HUES48 (cell line): Measurements from ENCODE around the gene ARHGEF26.

ENCODE experiments used
- H3K27ac ChIP-seq: one replicate; pipeline ENCODE4 v1.7.0; 2013; ENCODE audit warnings: low read depth, low read length, inconsistent platforms
- H3K27me3 ChIP-seq: 2 replicates; pipeline ENCODE4 v1.6.1; 2013; ENCODE audit warnings: mild to moderate bottlenecking, low read length; ENCODE audit not compliant: control insufficient read depth, insufficient read depth
- H3K36me3 ChIP-seq: 2 replicates; pipeline ENCODE4 v1.6.1; 2013; ENCODE audit warnings: low read length; ENCODE audit not compliant: control insufficient read depth, insufficient read depth
- H3K4me1 ChIP-seq: 2 replicates; pipeline ENCODE4 v1.6.1; 2013; ENCODE audit warnings: mild to moderate bottlenecking, low read length; ENCODE audit not compliant: control insufficient read depth, insufficient read depth
- H3K4me3 ChIP-seq: 2 replicates; pipeline ENCODE4 v1.5.1; 2013; ENCODE audit warnings: mild to moderate bottlenecking, low read depth, low read length
- H3K9ac ChIP-seq: 2 replicates; pipeline ENCODE4 v1.6.1; 2013; ENCODE audit warnings: mild to moderate bottlenecking, low read depth, low read length, moderate library complexity
- H3K9me3 ChIP-seq: 2 replicates; pipeline ENCODE4 v1.6.1; 2013; ENCODE audit warnings: low read length; ENCODE audit not compliant: control insufficient read depth, insufficient read depth

The ARHGEF26 gene

DNA sequence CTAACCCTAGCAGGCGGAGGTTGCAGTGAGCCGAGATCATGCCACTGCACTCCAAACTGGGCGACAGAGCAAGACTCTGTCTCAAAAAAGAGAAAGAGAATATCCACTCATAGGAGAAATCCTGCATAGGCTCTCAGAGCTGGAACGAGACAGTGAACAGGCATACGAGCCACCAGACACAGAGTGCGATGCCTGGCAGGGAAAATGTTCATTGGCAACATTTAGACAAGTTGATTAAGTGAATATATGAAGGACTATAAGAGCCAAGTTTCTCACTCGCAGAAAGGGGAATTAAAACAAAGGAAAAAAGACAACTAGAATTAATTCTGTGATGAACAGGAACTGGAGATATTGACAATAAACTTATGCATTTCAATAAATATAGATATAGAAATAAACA lies 27.1 kb upstream of the ARHGEF26 start:
- H3K4me1 ChIP-seq = peaks cover 5% of the 10 kb centered on the region
- no peaks in the 10 kb centered on the region for H3K27me3 ChIP-seq
- no peak overlapping the region for H3K9ac ChIP-seq
- no peaks in the 10 kb centered on the region for H3K9me3 ChIP-seq
- no peak overlapping the region for H3K4me3 ChIP-seq
- no peak overlapping the region for H3K27ac ChIP-seq
- H3K36me3 ChIP-seq = no peaks in the 10 kb centered on the region

DNA sequence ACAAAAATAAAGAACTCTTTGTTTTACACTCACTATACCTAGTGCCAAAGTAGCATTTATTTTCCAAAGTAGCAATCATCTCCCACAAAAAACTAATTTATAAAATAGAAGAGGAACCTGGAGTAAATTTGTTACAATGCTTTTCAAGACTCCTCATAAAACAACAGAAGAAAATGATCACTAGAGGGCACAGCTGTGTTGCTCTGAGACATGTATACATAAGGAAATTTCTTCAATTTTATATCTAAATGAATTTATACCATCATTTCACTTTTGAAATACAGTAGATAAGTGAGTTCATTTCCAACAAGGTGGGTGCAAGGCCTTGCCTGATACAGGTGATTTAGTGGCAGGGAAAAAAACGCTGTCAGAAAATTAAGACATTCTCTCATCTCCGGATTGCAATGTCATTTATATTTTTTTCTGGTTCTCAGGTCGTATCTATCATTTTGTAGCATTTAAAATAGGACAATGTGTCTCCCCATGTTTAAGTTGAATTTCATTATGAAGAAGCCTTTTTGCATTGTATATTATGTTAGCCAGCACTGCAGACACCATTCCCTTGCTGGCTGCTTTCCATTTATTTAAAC lies 25.3 kb upstream of the ARHGEF26 start:
- H3K9me3 ChIP-seq = no peaks in the 10 kb centered on the region
- no peak overlapping the region for H3K27ac ChIP-seq
- H3K27me3 ChIP-seq = no peaks in the 10 kb centered on the region

DNA sequence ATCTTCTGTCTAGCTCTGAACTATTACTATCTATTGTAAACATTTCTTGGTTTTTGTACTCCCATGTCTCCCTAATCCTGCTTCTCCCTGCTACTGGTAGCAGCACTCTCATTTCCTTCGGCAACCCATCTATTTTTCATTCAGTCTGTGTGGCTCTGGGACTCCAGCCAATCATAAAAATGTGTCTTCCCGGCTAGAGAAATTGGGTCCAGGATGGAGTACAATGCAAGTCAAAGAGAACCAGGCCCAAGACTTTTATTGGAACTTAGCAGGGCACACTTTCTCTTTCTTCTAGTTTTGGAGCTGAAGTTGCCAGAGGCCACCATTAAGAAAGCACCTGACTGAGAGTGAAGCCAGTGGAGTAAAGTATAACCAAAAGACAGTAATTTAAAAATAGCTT lies 22.8 kb upstream of the ARHGEF26 start:
- H3K9ac ChIP-seq = no peak overlapping the region

More for the DNA sequence above, 25.3 kb upstream of the ARHGEF26 start:
- Histone ChIP-seq H3K4me1 (peaks cover 5% of the 10 kb centered on the region), H3K9ac (no peak overlapping the region), H3K36me3 (no peaks in the 10 kb centered on the region), H3K4me3 (no peak overlapping the region)

DNA sequence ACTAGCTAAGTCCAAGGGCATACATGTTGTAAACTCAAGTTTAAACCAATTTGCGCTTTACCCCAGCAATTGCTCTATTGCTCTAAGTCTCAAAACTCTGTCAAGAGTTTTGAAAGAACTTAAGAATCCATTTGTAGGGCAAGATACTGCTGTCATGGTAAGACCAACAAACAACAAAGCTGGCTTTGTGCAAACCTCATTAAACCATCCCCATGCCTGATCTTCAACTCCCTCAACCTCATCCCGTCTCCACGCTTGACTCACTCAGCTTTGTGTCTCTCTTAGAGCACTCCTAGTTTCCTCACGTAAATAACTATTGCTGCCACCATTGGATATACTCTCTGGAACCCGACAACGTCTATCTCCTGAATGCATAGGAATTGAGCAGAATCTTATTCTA lies 20.6 kb upstream of the ARHGEF26 start:
- Histone ChIP-seq H3K36me3 (no peaks in the 10 kb centered on the region), H3K4me3 (no peak overlapping the region), H3K9ac (no peak overlapping the region), H3K27me3 (no peaks in the 10 kb centered on the region), H3K4me1 (no peaks in the 10 kb centered on the region), H3K27ac (no peak overlapping the region), H3K9me3 (no peaks in the 10 kb centered on the region)

More for the DNA sequence above, 22.8 kb upstream of the ARHGEF26 start:
- no peaks in the 10 kb centered on the region for H3K4me1 ChIP-seq
- H3K9me3 ChIP-seq = no peaks in the 10 kb centered on the region
- no peak overlapping the region for H3K27ac ChIP-seq
- no peak overlapping the region for H3K4me3 ChIP-seq
- no peaks in the 10 kb centered on the region for H3K27me3 ChIP-seq
- no peaks in the 10 kb centered on the region for H3K36me3 ChIP-seq

DNA sequence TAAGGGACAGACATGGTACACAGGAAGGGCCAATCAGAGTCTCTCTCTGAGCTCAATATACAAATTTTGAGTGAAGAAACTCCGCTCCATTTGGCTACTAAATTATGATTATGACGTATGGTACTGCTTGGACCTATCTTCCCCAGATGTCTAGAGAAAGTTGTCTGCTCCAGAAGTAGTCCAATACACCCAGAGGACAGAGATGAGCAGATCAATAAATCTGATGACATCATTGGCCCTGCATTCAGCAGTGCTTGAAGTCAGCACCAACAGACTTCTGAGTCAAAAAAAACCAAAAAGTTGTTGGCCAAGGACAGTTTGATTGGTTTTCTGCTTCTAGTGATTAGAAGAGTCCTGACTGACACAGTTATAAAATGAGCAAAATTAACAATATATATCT lies 19.9 kb upstream of the ARHGEF26 start:
- H3K27me3 ChIP-seq = no peaks in the 10 kb centered on the region
- no peak overlapping the region for H3K9ac ChIP-seq
- no peaks in the 10 kb centered on the region for H3K36me3 ChIP-seq
- H3K9me3 ChIP-seq = no peaks in the 10 kb centered on the region
- H3K27ac ChIP-seq = no peak overlapping the region
- H3K4me1 ChIP-seq = no peaks in the 10 kb centered on the region
- H3K4me3 ChIP-seq = no peak overlapping the region

DNA sequence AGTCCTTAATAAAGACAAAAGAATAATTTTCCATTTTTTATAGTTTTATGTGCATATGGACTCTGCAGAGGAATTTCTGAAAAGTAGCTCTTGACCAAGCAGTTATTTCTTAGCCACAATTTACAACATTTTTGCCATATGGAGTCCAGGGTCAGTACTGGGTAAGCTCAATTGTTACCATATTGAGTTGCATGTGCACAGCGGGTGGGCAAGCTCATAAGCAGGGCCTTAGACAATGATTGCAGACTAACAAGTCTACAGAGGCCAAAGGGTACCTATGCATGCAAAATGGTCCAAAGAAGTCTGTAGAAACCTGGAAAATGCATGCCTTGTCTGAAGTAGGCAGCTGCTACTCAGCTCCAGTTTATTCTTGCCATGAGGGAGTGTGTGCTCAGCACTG lies 19.0 kb upstream of the ARHGEF26 start:
- H3K4me1 ChIP-seq = 0 out of 2 replicates have a peak, but pooled peaks cover 1% of the 10 kb centered on the region
- no peak overlapping the region for H3K4me3 ChIP-seq
- no peak overlapping the region for H3K9ac ChIP-seq
- H3K27ac ChIP-seq = no peak overlapping the region
- H3K9me3 ChIP-seq = no peaks in the 10 kb centered on the region
- H3K27me3 ChIP-seq = no peaks in the 10 kb centered on the region
- H3K36me3 ChIP-seq = no peaks in the 10 kb centered on the region

DNA sequence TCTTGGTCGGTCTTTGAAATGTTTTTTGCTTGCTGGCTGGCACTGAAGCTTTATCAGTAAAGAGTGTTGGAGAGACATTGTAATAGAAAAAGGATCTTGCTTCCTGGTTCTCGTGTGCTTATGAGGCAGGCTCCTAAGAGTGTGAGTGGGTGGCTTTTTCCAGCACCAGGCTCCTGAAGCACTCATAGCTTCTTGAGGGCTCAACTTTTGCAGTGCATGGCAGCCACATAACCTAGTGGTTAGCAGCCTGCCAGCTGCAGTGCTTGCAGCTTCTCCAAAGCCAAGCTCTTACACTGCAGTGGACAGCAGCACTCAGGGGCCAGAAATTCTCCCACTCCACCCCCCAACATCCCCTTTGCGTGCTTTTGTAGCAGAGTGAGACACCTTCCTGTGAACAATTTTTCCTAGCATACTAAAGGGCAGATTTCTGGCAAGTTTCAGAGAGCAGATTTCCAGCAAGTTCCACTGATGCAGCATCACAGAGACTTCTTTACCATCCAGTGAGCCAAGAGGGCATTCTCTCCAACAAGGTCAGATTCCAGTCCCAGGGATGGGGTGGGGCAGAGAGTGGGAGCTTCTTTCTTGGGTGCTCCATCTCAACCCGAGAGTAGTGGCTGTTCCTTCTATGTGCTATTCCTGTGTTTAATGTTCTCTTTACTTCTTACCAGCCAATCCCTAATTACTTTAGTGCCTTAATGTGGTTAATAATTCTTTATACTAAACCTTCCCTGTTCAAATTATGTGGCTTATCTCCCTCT lies 15.8 kb upstream of the ARHGEF26 start:
- Histone ChIP-seq H3K9ac (no peak overlapping the region), H3K27ac (no peak overlapping the region), H3K4me1 (0 out of 2 replicates have a peak, but pooled peaks cover 5% of the 10 kb centered on the region), H3K27me3 (no peaks in the 10 kb centered on the region), H3K9me3 (no peaks in the 10 kb centered on the region), H3K36me3 (no peaks in the 10 kb centered on the region), H3K4me3 (no peak overlapping the region)

DNA sequence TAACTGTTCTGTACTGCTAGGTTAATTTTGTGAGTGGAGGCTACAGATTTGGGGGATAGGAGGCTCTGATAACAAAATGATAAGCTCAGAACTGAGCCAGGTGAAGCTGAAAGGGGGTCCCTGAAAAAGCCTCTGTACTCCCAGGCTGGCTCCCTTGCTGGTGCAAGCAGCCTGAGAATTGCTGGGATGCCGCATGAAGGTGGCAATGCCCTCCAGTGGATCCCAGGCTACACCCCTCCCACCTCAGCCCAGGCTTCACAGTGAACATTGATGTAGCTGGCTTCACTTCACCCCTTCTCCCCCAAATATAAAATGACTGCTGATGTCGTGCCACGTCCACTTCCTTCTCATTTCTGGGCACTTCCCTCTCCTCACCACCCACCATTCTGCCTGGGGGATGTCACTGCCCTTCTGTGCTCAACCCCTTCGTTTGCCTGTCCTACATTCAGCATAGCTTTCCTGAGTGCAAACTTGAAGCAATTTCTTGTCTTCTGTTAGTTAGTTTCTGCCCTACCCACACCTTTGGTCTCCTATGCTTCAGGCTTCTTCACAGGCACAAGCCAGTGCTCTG lies 9.7 kb upstream of the ARHGEF26 start:
- no peaks in the 10 kb centered on the region for H3K27me3 ChIP-seq
- no peak overlapping the region for H3K27ac ChIP-seq
- H3K9me3 ChIP-seq = no peaks in the 10 kb centered on the region
- 0 out of 2 replicates have a peak, but pooled peaks cover 5% of the 10 kb centered on the region for H3K4me1 ChIP-seq
- no peak overlapping the region for H3K9ac ChIP-seq
- no peaks in the 10 kb centered on the region for H3K36me3 ChIP-seq
- no peak overlapping the region for H3K4me3 ChIP-seq

DNA sequence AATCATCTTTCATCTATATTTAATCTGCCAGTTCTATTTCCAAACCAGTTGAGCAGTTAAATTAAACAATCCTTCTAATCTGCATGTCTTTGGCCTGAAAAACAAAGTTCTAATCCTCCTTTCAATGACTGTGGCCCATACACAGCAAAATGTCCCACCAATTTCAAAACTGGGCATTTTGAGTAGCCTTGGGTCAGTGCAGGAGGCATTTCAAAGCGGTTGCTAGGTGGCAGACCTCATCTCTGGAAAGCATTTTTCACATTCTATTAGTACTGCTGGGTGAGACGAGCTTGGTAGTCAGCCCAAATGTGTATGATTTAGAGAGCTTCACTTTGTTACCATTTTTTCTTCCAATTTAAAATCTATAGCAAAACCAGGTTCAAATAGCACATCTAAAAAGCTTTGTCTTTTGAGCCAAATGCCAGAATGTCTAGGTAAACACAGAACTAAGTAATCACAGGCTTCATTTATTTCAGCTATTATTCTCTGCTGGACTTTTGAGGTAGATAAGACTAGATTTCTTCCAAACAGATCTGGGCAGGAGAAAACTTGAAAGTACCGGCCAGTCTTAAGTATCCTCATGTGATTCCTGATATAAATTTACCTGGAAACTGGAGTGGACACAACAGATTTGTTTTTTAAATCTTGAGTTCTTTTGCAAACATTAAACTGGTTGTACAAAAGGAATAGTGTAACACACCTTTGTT lies 8.9 kb upstream of the ARHGEF26 start:
- Histone ChIP-seq H3K9ac (no peak overlapping the region), H3K4me3 (no peak overlapping the region), H3K36me3 (no peaks in the 10 kb centered on the region), H3K9me3 (no peaks in the 10 kb centered on the region), H3K27ac (no peak overlapping the region), H3K27me3 (no peaks in the 10 kb centered on the region), H3K4me1 (0 out of 2 replicates have a peak, but pooled peaks cover 3% of the 10 kb centered on the region)

DNA sequence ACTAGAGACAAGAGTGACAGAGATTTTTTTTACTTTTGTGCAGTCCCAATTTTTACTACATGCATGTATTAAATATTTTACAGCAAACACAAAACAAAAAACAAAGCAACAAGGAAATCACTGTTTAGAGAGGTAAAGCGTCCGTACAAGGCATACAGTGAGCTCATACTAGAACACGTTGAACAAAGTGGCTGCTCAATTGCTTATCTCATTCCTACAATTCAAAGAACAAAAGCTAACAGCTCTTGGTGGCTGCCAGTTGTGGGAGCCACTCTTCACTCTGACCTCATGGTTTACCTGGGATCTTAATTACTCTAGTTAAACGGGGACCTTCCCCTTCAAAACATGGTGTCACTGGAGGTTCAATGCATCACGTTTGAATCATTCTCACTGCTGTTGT lies 7.6 kb upstream of the ARHGEF26 start:
- Histone ChIP-seq H3K27ac (no peak overlapping the region), H3K27me3 (no peaks in the 10 kb centered on the region), H3K36me3 (no peaks in the 10 kb centered on the region), H3K9ac (no peak overlapping the region), H3K4me1 (no peaks in the 10 kb centered on the region), H3K4me3 (no peak overlapping the region), H3K9me3 (no peaks in the 10 kb centered on the region)

DNA sequence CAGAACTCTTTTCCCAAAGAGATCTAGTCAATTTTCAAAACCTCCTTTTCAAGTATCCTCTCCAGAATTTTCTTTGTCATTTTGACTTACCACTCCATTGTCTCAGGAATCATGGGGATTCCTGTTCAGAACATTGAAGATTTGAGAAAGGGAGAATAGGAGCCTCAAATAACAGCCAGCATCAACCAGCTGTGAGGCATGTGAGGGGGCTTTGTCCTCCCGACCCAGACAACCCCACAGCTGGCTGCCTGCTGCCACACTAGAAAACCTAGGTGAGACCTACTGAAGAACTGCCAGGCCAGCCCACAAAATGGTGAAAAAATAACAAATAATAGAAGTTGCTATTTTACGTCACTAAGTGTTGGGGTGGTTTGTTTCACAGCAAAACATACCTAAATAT lies 5.9 kb upstream of the ARHGEF26 start:
- no peak overlapping the region for H3K27ac ChIP-seq

More for the DNA sequence above, 5.9 kb upstream of the ARHGEF26 start:
- Histone ChIP-seq H3K9ac (no peak overlapping the region), H3K9me3 (no peaks in the 10 kb centered on the region), H3K4me1 (peaks cover 4% of the 10 kb centered on the region; the same call in 1 of the 2 replicates), H3K4me3 (no peak overlapping the region), H3K36me3 (no peaks in the 10 kb centered on the region), H3K27me3 (peaks cover 4% of the 10 kb centered on the region)
